Measurements from ENCODE around the gene NIPSNAP3A. TPM values are rescaled to one million over a fixed set of nuclear protein-coding genes. Genes with fewer than 3 reads are reported as not detected.

NIPSNAP3A gene
- total and polyA plus RNA-seq, 2 donors (not counting 3 experiments of a cell fraction or from before 2014, with no cell fraction given) = 27.2 TPM

DNA sequence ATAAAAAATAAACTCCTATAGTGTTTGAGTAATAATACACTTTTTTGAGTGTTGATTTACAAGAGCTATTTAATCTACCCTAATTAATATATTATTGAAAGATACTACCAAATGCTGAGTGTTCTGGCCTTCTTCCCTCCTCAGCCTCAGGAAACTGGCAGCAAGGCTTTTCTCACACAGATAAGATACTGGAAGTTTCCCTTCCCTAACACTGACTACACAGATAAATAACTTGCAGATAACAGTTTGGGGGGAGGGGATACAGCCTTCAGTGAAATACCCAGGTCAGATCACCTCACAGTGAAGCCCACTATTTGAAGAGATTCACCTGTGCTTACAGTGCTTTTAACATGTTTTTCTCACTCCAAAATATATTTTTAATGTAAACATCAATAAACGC, 1.6 kb upstream of the NIPSNAP3A start:
- H3K9me1 ChIP-seq (replicated peaks; ENCODE audit: control insufficient read depth, extremely low read depth, insufficient read depth, low read length) = peaks cover 3% of the 10 kb centered on the region
- no TSS peak for BruUV-seq (replicated peaks)
- H3K9ac ChIP-seq (replicated peaks; ENCODE audit: extremely low read depth, insufficient read depth, low read length) = no peak overlapping the region
- dilution Hi-C loops (cut with MboI; ENCODE audit: extremely low pct_ligation_motif_present, low sequenced_read_pairs) = no loop called here
- ChIA-PET CTCF (interaction anchor here (0.8 to 1.2 kb wide), 2 partner anchors 35 to 63 kb away, joined by 3 read pairs; no protein-coding TSS in a partner anchor), POLR2A (no interaction called here)
- peaks cover 4% of the 10 kb centered on the region for H3K79me2 ChIP-seq (ENCODE audit: control insufficient read depth, insufficient read depth, low read length)
- intact Hi-C loops (cut with micrococcal nuclease) = no loop called here
- no peaks in the 10 kb centered on the region for H4K20me1 ChIP-seq (replicated peaks; ENCODE audit: control insufficient read depth, extremely low read depth, insufficient read depth, low read length)
- no peak overlapping the region for H2AFZ ChIP-seq (ENCODE audit: low read depth, low read length)
- no peaks in the 10 kb centered on the region for H3K27me3 ChIP-seq (ENCODE audit: control insufficient read depth in 2 of 2, insufficient read depth in 2 of 2, low read length in 2 of 2)
- H3K4me1 ChIP-seq (ENCODE audit: control insufficient read depth, extremely low read depth, insufficient read depth, low read length) = peaks cover 13% of the 10 kb centered on the region
- no peak overlapping the region for H3K27ac ChIP-seq (ENCODE audit: insufficient read depth, low read depth, low read length)
- no peak for FAIRE-seq
- no peak overlapping the region for H3K4me2 ChIP-seq (ENCODE audit: insufficient read depth, low read length)
- no peak for DNase-seq (ENCODE audit: low read depth, low spot score)
- no peaks in the 10 kb centered on the region for H3K9me3 ChIP-seq (replicated peaks; ENCODE audit: control insufficient read depth, insufficient read depth, low read length)
- no peak overlapping the region for H3K4me3 ChIP-seq (replicated peaks in 1 of 3; ENCODE audit: insufficient read depth in 1 of 3, low read depth in 1 of 3, low read length in 3 of 3)
- H3K36me3 ChIP-seq (ENCODE audit: control insufficient read depth in 2 of 2, extremely low read depth in 1 of 2, insufficient read depth in 2 of 2, low read length in 2 of 2) = no peaks in the 10 kb centered on the region
- TF ChIP-seq POLR2A (IDR thresholded peaks at IDR 0.05; ENCODE audit: low read depth, low read length) (no peak), JUN (IDR thresholded peaks at IDR 0.05; ENCODE audit: borderline replicate concordance, insufficient read depth, insufficient read length, low read depth) (no peak), MYC (IDR thresholded peaks at IDR 0.05; ENCODE audit: low read depth, low read length) (no peak), FOS (IDR thresholded peaks at IDR 0.05; ENCODE audit: borderline replicate concordance, insufficient read depth, low read length) (no peak), POLR2AphosphoS5 (IDR thresholded peaks at IDR 0.05; ENCODE audit: insufficient read depth, low read depth, low read length) (no peak), MAX (IDR thresholded peaks at IDR 0.05; ENCODE audit: insufficient read depth, insufficient read length) (no peak), GATA2 (IDR thresholded peaks at IDR 0.05; ENCODE audit: insufficient read depth, insufficient read length, low read depth, low read length) (no peak), EZH2 (IDR thresholded peaks at IDR 0.05; ENCODE audit: borderline replicate concordance, low read depth, low read length, severe bottlenecking) (no peak)
- TF ChIP-seq, protein P1, sequence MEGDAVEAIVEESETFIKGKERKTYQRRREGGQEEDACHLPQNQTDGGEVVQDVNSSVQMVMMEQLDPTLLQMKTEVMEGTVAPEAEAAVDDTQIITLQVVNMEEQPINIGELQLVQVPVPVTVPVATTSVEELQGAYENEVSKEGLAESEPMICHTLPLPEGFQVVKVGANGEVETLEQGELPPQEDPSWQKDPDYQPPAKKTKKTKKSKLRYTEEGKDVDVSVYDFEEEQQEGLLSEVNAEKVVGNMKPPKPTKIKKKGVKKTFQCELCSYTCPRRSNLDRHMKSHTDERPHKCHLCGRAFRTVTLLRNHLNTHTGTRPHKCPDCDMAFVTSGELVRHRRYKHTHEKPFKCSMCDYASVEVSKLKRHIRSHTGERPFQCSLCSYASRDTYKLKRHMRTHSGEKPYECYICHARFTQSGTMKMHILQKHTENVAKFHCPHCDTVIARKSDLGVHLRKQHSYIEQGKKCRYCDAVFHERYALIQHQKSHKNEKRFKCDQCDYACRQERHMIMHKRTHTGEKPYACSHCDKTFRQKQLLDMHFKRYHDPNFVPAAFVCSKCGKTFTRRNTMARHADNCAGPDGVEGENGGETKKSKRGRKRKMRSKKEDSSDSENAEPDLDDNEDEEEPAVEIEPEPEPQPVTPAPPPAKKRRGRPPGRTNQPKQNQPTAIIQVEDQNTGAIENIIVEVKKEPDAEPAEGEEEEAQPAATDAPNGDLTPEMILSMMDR (IDR thresholded peaks at IDR 0.05; ENCODE audit: extremely low read depth in 1 of 2, insufficient read depth in 1 of 2, low read depth in 1 of 2, low read length in 2 of 2) = no peak
